K562 treated with DMSO at 1 percent for 12 hours (cell line): ENCODE data around the gene SLC46A1. TPM values are rescaled to one million over a fixed set of nuclear protein-coding genes. Genes with fewer than 3 reads are reported as not detected.

Source experiments
- total RNA-seq: library from RNA; unstranded; fragments of 300-600 nt; gene quantifications from 2 replicates; pipeline ENCODE4 v1.2.3, GENCODE V29; 2022; ENCODE audit not compliant: insufficient read depth

SLC46A1 gene
- 0.89 and 4.3 TPM in 2 replicates for total RNA-seq

GRCh38 chr17:28405632-28406472 lies at the start of gene SLC46A1:
SLC46A1 (minus strand) TSS chr17:28406212; CDS start chr17:28406114, 98 bp downstream.

GRCh38 chr17:28371245-28372202 lies 34.5 kb downstream of the SLC46A1 start, which contains the start of gene SARM1:
SARM1 (plus strand) TSS chr17:28371694; CDS start chr17:28372033, 339 bp downstream.

GRCh38 chr17:28370035-28370743 lies 35.8 kb downstream of the SLC46A1 start, which contains the start of gene VTN:
VTN (minus strand) TSS chr17:28370307; CDS start chr17:28370203, 104 bp downstream.

GRCh38 chr17:28364665-28365363 lies 41.2 kb downstream of the SLC46A1 start, which contains the start of gene SEBOX:
SEBOX (minus strand) TSS chr17:28365199; CDS start chr17:28365151, 48 bp downstream.

DNA sequence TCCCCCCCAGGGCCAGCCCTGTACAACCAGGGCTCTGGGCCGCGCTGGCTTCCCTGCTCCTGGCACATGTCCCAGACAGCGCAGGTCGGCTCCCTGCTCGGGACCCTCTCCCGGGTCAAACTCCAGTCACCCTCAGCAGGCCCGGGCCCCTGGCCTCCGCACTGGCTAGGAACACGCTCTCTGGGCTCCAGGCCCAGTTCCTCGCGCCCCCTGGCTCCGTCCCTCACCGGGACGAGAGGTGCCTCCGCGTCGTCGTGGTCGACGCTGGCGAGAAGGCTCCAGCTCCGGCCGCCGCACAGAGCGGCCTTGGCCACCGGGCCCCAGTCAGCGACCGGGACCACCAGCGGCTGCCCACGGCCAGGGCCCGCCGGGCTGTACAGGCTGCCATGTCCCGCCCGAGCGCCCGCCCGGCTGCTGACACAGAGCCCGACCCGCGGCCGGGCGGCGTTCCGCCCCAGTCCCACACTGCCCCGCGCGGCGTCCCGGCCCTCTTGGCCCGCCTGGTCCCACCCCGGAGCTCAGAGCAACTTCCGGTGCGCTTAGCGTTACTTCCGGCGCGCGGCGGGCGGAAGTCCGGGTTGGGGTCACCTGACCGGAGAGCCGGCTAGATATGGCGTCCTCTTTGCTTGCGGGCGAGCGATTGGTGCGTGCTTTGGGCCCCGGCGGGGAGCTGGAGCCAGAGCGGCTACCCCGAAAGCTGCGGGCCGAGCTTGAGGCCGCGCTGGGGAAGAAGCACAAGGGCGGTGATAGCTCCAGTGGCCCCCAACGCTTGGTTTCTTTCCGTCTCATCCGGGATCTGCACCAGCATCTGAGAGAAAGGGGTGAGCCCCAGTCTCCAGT lies 48.7 kb downstream of the SLC46A1 start, which contains the start of gene POLDIP2:
POLDIP2 (minus strand) TSS at position 467 of the 840 bp plus-strand sequence; CDS start at position 388, 79 bp downstream.

Other genes starting within 250 kb of the SLC46A1 start
- 18.5 and 38.9 TPM in 2 replicates for gene TMEM97, start 87.0 kb downstream of the SLC46A1 start, total RNA-seq
- 45.2 and 56.4 TPM in 2 replicates for gene IFT20, start 70.7 kb downstream of the SLC46A1 start, total RNA-seq
- 10.8 and 26.3 TPM in 2 replicates for gene TNFAIP1, start 70.5 kb downstream of the SLC46A1 start, total RNA-seq
- 60.4 and 87.3 TPM in 2 replicates for gene POLDIP2, start 48.7 kb downstream of the SLC46A1 start, total RNA-seq
- not detected in 2 replicates for gene SEBOX, start 41.0 kb downstream of the SLC46A1 start, total RNA-seq
- 0.46 and 0.51 TPM in 2 replicates for gene VTN, start 35.9 kb downstream of the SLC46A1 start, total RNA-seq
- 0.94 and 3.4 TPM in 2 replicates for gene SARM1, start 34.5 kb downstream of the SLC46A1 start, total RNA-seq
- gene SLC13A2, start 67.4 kb upstream of the SLC46A1 start, total RNA-seq = not detected in 2 replicates
- not detected in 2 replicates for gene FOXN1, start 100.1 kb upstream of the SLC46A1 start, total RNA-seq
- gene UNC119, start 146.4 kb upstream of the SLC46A1 start, total RNA-seq = 39.8 and 45.5 TPM in 2 replicates
- 53.7 and 110 TPM in 2 replicates for gene PIGS, start 165.3 kb upstream of the SLC46A1 start, total RNA-seq
- 40.3 and 62.1 TPM in 2 replicates for gene ALDOC, start 170.7 kb upstream of the SLC46A1 start, total RNA-seq
- 98.4 and 152 TPM in 2 replicates for gene SPAG5, start 192.8 kb upstream of the SLC46A1 start, total RNA-seq
- 4.1 and 22.2 TPM in 2 replicates for gene RSKR, start 208.0 kb upstream of the SLC46A1 start, total RNA-seq
- gene BLTP2, start 238.9 kb upstream of the SLC46A1 start, total RNA-seq = 18.5 and 92.2 TPM in 2 replicates